ENCODE data around the gene ACP2.

- TF ChIP-seq CTCF (IDR thresholded peaks at IDR 0.05), result no peak
- TF ChIP-seq POLR2A (IDR thresholded peaks at IDR 0.05), result no peak
- TF ChIP-seq EP300 (IDR thresholded peaks at IDR 0.05), result no peak
These were observed 8.8 kb downstream of the ACP2 start for GRCh38 chr11:47239852-47240251.
